Body of pancreas (tissue), 4 donors: ENCODE data around the gene CEP250. TPM values are rescaled to one million over a fixed set of nuclear protein-coding genes. Genes with fewer than 3 reads are reported as not detected.

Source experiments
- ATAC-seq: fragments of 150-250 bp; one replicate; pipeline ENCODE4 v1.9.1; 2016
- DNase-seq, 4 donors: peaks; one replicate each; pipeline ENCODE4 v3.0.0-alpha.2; 2019
- H3K27ac ChIP-seq, 4 donors: fragments of 200-600 bp; sonication (generic); 1 replicate in 3 of 4; 2 replicates in 1 of 4; pipeline versions ENCODE4 v1.5.1 to v1.6.1; 2016 to 2019; ENCODE audit warnings: mild to moderate bottlenecking in 1 of 4, mixed read lengths in 1 of 4, moderate library complexity in 1 of 4
- H3K27me3 ChIP-seq, 2 donors: fragments of 200-600 bp; sonication (generic); one replicate each; pipeline ENCODE4 v1.6.0; 2016; ENCODE audit warnings: mild to moderate bottlenecking in 1 of 2
- H3K36me3 ChIP-seq, 2 donors: fragments of 200-600 bp; sonication (generic); replicated peaks in 1 of 2; 2 replicates each; pipeline ENCODE4 v1.5.1; 2016; ENCODE audit warnings: low read depth in 2 of 2; ENCODE audit not compliant: insufficient read depth in 1 of 2
- H3K4me1 ChIP-seq: fragments of 200-600 bp; sonication (generic); one replicate; pipeline ENCODE4 v1.6.0; 2016
- H3K4me3 ChIP-seq, 2 donors: fragments of 200-600 bp; sonication (generic); 1 replicate in 1 of 2; 2 replicates in 1 of 2; pipeline ENCODE4 v1.5.1; 2016 to 2019
- H3K9me3 ChIP-seq, 3 donors: fragments of 200-600 bp; sonication (generic); 1 replicate in 2 of 3; 2 replicates in 1 of 3; pipeline ENCODE4 v1.5.1; 2016
- CTCF ChIP-seq, 7 experiments: fragments of 450-650 bp in 4 of 7; fragments of 200-600 bp in 3 of 7; sonication (generic) in 3 of 7; IDR thresholded peaks; one replicate each; pipeline ENCODE4 v1.5.1; 2016 to 2019; ENCODE audit warnings: antibody characterized with exemption in 7 of 7
- POLR2A ChIP-seq, 3 donors: fragments of 450-650 bp; IDR thresholded peaks; one replicate each; pipeline ENCODE4 v1.6.1; 2016; ENCODE audit warnings: antibody characterized with exemption in 3 of 3, mild to moderate bottlenecking in 2 of 3
- WGBS, 2 donors: methylation state at CpG; one replicate each; pipeline ENCODE4 v1.1.5; 2017; 5-methylcytosine and 5-hydroxymethylcytosine counted together
- intact Hi-C: fragments of 100-400 bp; cut with DNase I; formaldehyde crosslinking; loops from one replicate; pipeline ENCODE4 v1.15.1; 2023
- total RNA-seq, 2 donors: library from RNA; depleted of rRNA; stranded (reverse); fragments of >200 nt; gene quantifications; one replicate each; pipeline ENCODE4 v1.1.0, GENCODE V29; 2016

CEP250 gene
- total RNA-seq, 2 donors from 2014 or later = 7.8 to 27.0 TPM

- H3K9me3 ChIP-seq = no peaks in the 10 kb centered on the region
- ATAC-seq (no peak), DNase-seq (no peak)
- no peaks in the 10 kb centered on the region for H3K4me1 ChIP-seq
- no peak overlapping the region for H3K27ac ChIP-seq
- peaks cover 4 to 9% of the 10 kb centered on the region in 2 donors for H3K36me3 ChIP-seq
- H3K27me3 ChIP-seq = no peaks in the 10 kb centered on the region
- H3K4me3 ChIP-seq = no peak overlapping the region
- intact Hi-C loops = no loop called here
- WGBS, 2 donors = 73 to 75% methylated on average over 9 of the region's 9 CpGs
- no peak for TF ChIP-seq POLR2A (IDR thresholded peaks at IDR 0.05)
- TF ChIP-seq CTCF (IDR thresholded peaks at IDR 0.05) = no peak
Measured at GRCh38 chr20:35467339-35468224, 12.2 kb downstream of the CEP250 start.

GRCh38 chr20:35468671-35469334 lies 13.4 kb downstream of the CEP250 start:
- TF ChIP-seq POLR2A (IDR thresholded peaks at IDR 0.05) (no peak), CTCF (IDR thresholded peaks at IDR 0.05) (no peak)
- no peak overlapping the region for H3K4me3 ChIP-seq
- no peak for DNase-seq
- no peaks in the 10 kb centered on the region for H3K9me3 ChIP-seq
- peaks cover 4 to 13% of the 10 kb centered on the region in 2 donors for H3K36me3 ChIP-seq
- ATAC-seq = no peak
- no peaks in the 10 kb centered on the region for H3K27me3 ChIP-seq
- H3K27ac ChIP-seq = no peak overlapping the region
- 58 to 69% methylated on average over 6 of the region's 6 CpGs for WGBS, 2 donors
- intact Hi-C loops = no loop called here
- H3K4me1 ChIP-seq = no peaks in the 10 kb centered on the region

- intact Hi-C loops = no loop called here
- H3K4me3 ChIP-seq = no peak overlapping the region
- TF ChIP-seq CTCF (IDR thresholded peaks at IDR 0.05) = no peak
- TF ChIP-seq POLR2A (IDR thresholded peaks at IDR 0.05) = no peak
- H3K27me3 ChIP-seq = no peaks in the 10 kb centered on the region
- H3K27ac ChIP-seq = no peak overlapping the region
- ATAC-seq = no peak
- WGBS, 2 donors = 75 to 81% methylated on average over 3 of the region's 3 CpGs
- peaks cover 7 to 20% of the 10 kb centered on the region in 2 donors for H3K36me3 ChIP-seq
- no peaks in the 10 kb centered on the region for H3K4me1 ChIP-seq
- no peaks in the 10 kb centered on the region for H3K9me3 ChIP-seq
- DNase-seq = no peak
Measured at GRCh38 chr20:35472209-35472608, 16.8 kb downstream of the CEP250 start.

- intact Hi-C loops = no loop called here
- no peak overlapping the region for H3K4me3 ChIP-seq
- no peak for TF ChIP-seq POLR2A (IDR thresholded peaks at IDR 0.05)
- TF ChIP-seq CTCF (IDR thresholded peaks at IDR 0.05) = no peak
- H3K4me1 ChIP-seq = no peaks in the 10 kb centered on the region
- DNase-seq = no peak
- H3K9me3 ChIP-seq = no peaks in the 10 kb centered on the region
- no peaks in the 10 kb centered on the region for H3K27me3 ChIP-seq
- peaks cover 7 to 27% of the 10 kb centered on the region in 2 donors for H3K36me3 ChIP-seq
- ATAC-seq = no peak
- H3K27ac ChIP-seq = no peak overlapping the region
- 87 to 90% methylated on average over 8 of the region's 8 CpGs for WGBS, 2 donors
Measured at GRCh38 chr20:35473684-35474083, 18.3 kb downstream of the CEP250 start.
